Coronary artery (tissue), 2 donors: ENCODE data around the gene CD151.

Experiments
- DNase-seq: peaks from one replicate; pipeline ENCODE4 v3.0.0-alpha.2; 2017; ENCODE audit warnings: low spot score
- H3K27ac ChIP-seq, 2 donors: fragments of 200-600 bp; sonication (generic); one replicate each; pipeline ENCODE4 v1.5.1; 2016 to 2019
- H3K4me3 ChIP-seq: fragments of 200-600 bp; sonication (generic); 2 replicates; pipeline ENCODE4 v1.5.1; 2016; ENCODE audit warnings: mild to moderate bottlenecking, moderate library complexity
- TF ChIP-seq, protein P1 (sequence below): fragments of 200-600 bp; sonication (generic); IDR thresholded peaks from one replicate; pipeline ENCODE4 v1.5.1; 2019; ENCODE audit warnings: antibody characterized with exemption

The CD151 gene

GRCh38 chr11:846496-847098 lies 13.8 kb downstream of the CD151 start:
- no peak overlapping the region for H3K4me3 ChIP-seq
- peak overlapping the region in 1 of 2 donors; percentile 96 for H3K27ac ChIP-seq
- DNase-seq = no peak
- TF ChIP-seq, protein P1, sequence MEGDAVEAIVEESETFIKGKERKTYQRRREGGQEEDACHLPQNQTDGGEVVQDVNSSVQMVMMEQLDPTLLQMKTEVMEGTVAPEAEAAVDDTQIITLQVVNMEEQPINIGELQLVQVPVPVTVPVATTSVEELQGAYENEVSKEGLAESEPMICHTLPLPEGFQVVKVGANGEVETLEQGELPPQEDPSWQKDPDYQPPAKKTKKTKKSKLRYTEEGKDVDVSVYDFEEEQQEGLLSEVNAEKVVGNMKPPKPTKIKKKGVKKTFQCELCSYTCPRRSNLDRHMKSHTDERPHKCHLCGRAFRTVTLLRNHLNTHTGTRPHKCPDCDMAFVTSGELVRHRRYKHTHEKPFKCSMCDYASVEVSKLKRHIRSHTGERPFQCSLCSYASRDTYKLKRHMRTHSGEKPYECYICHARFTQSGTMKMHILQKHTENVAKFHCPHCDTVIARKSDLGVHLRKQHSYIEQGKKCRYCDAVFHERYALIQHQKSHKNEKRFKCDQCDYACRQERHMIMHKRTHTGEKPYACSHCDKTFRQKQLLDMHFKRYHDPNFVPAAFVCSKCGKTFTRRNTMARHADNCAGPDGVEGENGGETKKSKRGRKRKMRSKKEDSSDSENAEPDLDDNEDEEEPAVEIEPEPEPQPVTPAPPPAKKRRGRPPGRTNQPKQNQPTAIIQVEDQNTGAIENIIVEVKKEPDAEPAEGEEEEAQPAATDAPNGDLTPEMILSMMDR = no peak

- DNase-seq = no peak
- TF ChIP-seq, protein P1 = no peak
- H3K4me3 ChIP-seq = no peak overlapping the region
- no peak overlapping the region for H3K27ac ChIP-seq
Observed at GRCh38 chr11:847876-848275, 15.1 kb downstream of the CD151 start.

GRCh38 chr11:848380-848931 lies 15.7 kb downstream of the CD151 start:
- Histone ChIP-seq H3K4me3 (peak overlapping the region; percentile 74), H3K27ac (no peak overlapping the region)
- DNase-seq = no peak
- TF ChIP-seq, protein P1 = peak; percentile 83

DNA sequence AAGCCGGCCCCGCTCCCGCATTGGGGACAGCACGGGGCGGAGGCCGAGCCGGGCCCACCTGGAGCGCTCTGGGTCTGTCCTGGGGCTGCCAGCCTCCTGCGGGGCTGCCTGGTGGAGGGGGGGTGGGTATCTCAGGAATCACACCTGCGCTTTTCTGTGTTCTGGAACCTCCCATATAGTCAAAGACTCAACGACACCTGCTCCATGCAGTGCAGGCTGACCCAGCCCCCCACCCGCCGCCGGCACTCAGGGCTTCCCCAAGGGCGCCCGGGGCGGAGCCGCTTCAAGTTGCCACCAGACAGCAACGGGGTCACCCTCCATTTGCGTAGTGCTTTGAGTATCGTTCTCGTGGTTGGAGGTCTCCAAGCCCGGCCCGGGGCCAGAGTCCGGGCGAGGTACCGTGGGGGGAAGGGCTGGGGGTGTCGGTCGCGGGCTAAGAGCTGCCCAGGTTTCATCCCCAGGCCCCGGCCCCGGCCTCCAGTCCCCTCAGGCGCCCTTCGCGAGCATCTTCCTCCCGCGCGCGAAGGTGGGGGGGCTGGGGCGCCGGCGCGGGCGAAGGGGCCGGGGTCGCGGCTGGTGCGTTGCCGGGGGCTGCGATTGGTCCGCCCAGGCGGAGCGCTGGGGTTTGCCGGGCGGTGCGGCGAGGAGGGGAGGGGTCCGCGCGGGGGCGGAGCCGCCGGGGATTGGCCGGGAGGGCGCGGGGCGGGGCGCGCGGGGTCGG lies 16.5 kb downstream of the CD151 start:
- Histone ChIP-seq H3K4me3 (peak overlapping the region; percentile 74), H3K27ac (no peak overlapping the region)
- TF ChIP-seq, protein P1 = no peak
- DNase-seq = no peak

- TF ChIP-seq, protein P1 = no peak
- peak overlapping the region; percentile 74 for H3K4me3 ChIP-seq
- no peak overlapping the region for H3K27ac ChIP-seq
- no peak for DNase-seq
Observed at GRCh38 chr11:849951-850774, 17.4 kb downstream of the CD151 start.

DNA sequence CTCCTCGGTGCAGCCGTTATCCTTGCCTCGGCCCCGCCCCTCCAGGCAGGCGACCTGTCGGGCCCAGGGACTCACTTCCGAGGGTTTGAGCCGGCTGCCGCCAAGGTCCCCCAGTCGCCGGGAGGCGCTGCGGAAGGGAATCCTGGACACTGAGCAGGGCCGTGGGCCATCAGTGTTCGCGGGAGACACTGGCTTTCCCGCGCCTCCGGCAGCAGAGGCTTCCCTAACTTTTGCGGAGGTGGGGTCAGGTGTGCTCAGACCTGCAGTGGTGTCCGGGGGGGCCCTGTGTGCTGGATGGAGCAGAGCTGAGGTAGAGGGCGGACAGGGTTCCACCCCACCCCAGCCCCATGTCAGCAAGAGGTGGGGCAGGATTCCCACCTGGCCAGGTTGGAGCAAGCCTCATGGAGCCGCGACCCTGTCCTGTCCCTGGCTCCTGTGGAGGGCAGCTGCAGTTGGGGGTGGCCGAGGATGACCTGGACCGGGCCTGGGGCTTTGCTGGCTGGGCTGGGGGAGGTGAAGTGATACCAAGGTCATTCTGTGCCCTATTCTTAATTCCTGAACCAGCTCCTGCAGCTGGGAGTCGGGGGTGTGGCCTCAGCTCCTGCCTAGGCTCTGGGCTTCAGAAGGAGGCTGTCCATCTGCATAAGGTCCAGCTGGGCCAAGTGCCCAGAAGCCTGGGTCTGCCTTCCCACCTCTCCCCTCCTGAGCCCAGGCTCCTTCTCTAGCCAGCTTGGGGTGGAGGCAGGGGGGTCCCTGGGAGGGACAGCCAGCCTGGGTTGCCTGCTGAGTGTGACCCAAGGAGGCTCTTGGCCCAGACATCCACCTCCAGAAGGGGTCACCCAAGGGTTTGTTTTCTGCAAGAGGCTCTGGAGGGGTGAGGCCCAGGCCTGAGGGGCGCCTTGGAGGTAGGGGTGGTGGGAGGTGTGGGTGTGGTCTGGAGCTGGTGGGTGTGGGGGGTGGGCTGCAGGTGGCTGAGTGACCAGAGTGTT lies 18.3 kb downstream of the CD151 start:
- no peak for DNase-seq
- Histone ChIP-seq H3K27ac (no peak overlapping the region), H3K4me3 (no peak overlapping the region)
- TF ChIP-seq, protein P1 = no peak
